GM23248 (cell line): ENCODE results near the gene BCL2L13.

Source experiments
- EZH2 ChIP-seq: fragments of 200-600 bp; sonication (generic); IDR thresholded peaks from 2 replicates; pipeline ENCODE4 v1.6.1; 2018; ENCODE audit warnings: antibody characterized with exemption, mild to moderate bottlenecking; ENCODE audit not compliant: insufficient read depth, poor library complexity, severe bottlenecking
- EZH2phosphoT487 ChIP-seq: fragments of 200-600 bp; sonication (generic); IDR thresholded peaks from 2 replicates; pipeline ENCODE4 v1.6.1; 2018; ENCODE audit warnings: antibody characterized with exemption, moderate library complexity, mild to moderate bottlenecking, low read depth; ENCODE audit not compliant: insufficient read depth

DNA sequence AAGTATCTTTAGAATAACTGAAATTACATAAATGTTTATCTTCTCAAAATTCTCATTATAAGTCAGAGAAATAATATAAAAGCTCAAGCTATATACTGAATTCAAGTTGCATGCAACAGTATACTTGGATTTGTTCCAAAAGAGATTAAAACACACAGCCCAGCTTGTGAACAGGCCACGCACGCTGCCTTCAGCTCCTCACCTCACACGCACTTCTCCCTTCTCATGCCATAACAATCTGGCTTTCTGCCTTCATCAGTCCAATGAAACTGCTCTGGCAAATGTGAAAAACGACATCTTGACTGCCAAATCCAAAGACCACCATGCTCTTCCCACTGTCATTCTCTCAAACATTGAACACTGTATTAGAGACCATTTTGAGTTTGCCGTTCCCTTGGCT lies 32.1 kb upstream of the BCL2L13 start:
- TF ChIP-seq EZH2 (no peak), EZH2phosphoT487 (no peak)
